Fibroblast of skin of right quadriceps (primary cell): ENCODE measurements around the gene ATP1A2.
A peak's percentile ranks its signal among the peaks of the same experiment; 100 is the strongest.

ENCODE experiments used
- DNase-seq: peaks from one replicate; pipeline ENCODE4 v3.0.0-alpha.2; 2013

The ATP1A2 gene

GRCh38 chr1:160115545-160116282 lies at the start of gene ATP1A2:
ATP1A2 (plus strand) TSS chr1:160115759; CDS start chr1:160115862, 103 bp downstream.
- DNase-seq: no peak

- no peak for DNase-seq
These were observed 48.5 kb upstream of the ATP1A2 start for GRCh38 chr1:160066829-160067745.

GRCh38 chr1:160068225-160068624 lies 47.3 kb upstream of the ATP1A2 start:
- no peak for DNase-seq

- DNase-seq: no peak
These were observed 45.9 kb upstream of the ATP1A2 start, which contains the start of gene KCNJ10 for GRCh38 chr1:160069460-160070231. KCNJ10 (minus strand) TSS chr1:160070160; CDS start chr1:160042532, 27,628 bp downstream.

- DNase-seq: peak; percentile 48
These were observed 45.1 kb upstream of the ATP1A2 start for GRCh38 chr1:160070243-160071163.

GRCh38 chr1:160071289-160071688 lies 44.3 kb upstream of the ATP1A2 start:
- no peak for DNase-seq

GRCh38 chr1:160074865-160075264 lies 40.7 kb upstream of the ATP1A2 start:
- DNase-seq: no peak

GRCh38 chr1:160075836-160076235 lies 39.7 kb upstream of the ATP1A2 start:
- DNase-seq: no peak

- DNase-seq: no peak
These were observed 39.3 kb upstream of the ATP1A2 start for GRCh38 chr1:160076295-160076694.

- DNase-seq: no peak
These were observed 38.1 kb upstream of the ATP1A2 start for GRCh38 chr1:160077486-160077885.

GRCh38 chr1:160078512-160079195 lies 36.9 kb upstream of the ATP1A2 start:
- DNase-seq: no peak

GRCh38 chr1:160079448-160079847 lies 36.1 kb upstream of the ATP1A2 start:
- DNase-seq: no peak

- DNase-seq: no peak
These were observed 35.0 kb upstream of the ATP1A2 start for GRCh38 chr1:160080381-160081100.

- DNase-seq: peak; percentile 42
These were observed 34.2 kb upstream of the ATP1A2 start, which contains the start of gene KCNJ9 for GRCh38 chr1:160081261-160081936. KCNJ9 (plus strand) TSS chr1:160081538; CDS start chr1:160084031, 2,493 bp downstream.

GRCh38 chr1:160082487-160082886 lies 33.1 kb upstream of the ATP1A2 start:
- DNase-seq: no peak

- no peak for DNase-seq
These were observed 32.6 kb upstream of the ATP1A2 start for GRCh38 chr1:160082926-160083325.

- no peak for DNase-seq
These were observed 31.4 kb upstream of the ATP1A2 start for GRCh38 chr1:160083968-160084770.

GRCh38 chr1:160084771-160085321 lies 30.7 kb upstream of the ATP1A2 start:
- DNase-seq: no peak
